GM19193 (cell line): ENCODE measurements around the gene CADM2.

Source experiments
- POLR2A ChIP-seq: IDR thresholded peaks from 4 replicates; pipeline ENCODE4 v1.6.1; 2011; ENCODE audit not compliant: insufficient read depth, insufficient read length; ENCODE audit errors: extremely low read depth

The CADM2 gene

DNA sequence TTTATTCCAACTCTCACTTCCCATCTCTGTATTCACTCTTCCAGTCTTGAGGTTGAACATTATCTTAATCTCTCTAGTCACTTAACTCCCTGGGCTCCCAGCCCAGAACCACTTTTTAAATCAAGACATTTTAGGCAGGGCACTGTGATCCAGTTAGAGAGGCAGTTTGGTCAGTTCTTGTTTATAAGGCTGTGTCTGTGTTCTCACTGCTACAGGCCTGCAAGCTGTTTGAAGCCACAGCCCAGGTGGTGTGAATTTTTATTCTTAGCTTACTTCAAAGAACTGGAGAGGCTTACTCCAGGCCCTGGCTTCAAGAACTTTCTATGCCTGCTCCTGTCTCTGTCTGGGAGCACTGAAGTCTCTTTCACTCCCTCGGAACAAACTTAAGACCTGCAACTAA is 906.1 kb downstream of the CADM2 start:
- TF ChIP-seq POLR2A = no peak

DNA sequence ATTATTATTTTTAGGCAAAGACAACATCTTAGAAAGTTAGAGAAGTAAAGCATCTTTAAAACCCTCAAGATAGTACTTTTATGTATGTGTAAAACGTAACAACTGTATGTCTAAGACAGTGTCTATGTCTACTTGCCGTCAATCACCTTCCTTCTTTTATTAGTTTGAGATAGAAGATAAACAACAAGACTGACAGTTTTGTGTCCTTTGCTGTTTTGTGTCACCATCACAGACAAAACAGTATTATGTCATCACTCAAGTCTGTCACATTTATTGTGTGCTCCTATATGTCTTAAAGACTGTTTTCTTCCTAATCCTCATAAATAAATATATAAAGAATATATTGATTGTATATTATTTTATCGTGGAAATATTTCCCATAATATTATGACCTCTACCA is 908.3 kb downstream of the CADM2 start:
- no peak for TF ChIP-seq POLR2A

DNA sequence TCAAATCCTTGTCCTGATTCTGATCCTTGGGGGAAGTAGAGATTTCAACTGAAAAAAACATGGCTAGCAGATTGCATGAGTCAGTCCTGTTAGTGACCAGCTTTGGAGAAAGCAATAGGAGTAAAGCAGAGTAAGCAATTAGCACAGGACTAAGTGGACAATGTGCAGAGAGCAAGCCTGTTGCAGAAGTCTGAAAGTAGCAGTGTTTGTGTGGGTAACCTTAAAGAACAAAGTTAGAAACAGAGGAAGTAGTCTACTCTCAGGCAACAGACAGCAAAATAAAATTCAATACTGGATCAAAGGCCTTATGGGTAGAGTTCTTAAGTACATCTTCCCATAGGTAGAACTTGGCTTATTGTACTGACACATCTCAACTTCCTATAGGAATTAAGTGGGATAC is 916.8 kb downstream of the CADM2 start:
- no peak for TF ChIP-seq POLR2A

DNA sequence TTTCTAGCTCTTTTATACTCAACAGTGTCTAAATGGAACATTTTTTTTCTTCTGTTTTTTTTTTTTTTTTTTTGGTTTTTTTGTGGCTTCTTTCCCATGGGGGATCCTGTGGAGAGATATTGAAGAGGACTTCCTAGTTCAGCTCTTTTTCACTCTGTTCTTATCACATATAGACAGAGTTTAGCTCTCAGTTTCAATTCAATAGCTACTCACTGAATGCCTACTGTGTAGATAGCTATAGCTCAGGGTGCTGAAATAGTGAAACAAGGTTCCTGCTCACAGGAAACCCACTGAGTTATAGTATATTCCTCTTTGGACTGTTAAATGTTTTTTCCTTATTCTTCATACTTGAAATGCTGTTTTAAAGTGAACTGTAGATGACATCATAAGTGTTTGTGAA is 918.8 kb downstream of the CADM2 start:
- no peak for TF ChIP-seq POLR2A

DNA sequence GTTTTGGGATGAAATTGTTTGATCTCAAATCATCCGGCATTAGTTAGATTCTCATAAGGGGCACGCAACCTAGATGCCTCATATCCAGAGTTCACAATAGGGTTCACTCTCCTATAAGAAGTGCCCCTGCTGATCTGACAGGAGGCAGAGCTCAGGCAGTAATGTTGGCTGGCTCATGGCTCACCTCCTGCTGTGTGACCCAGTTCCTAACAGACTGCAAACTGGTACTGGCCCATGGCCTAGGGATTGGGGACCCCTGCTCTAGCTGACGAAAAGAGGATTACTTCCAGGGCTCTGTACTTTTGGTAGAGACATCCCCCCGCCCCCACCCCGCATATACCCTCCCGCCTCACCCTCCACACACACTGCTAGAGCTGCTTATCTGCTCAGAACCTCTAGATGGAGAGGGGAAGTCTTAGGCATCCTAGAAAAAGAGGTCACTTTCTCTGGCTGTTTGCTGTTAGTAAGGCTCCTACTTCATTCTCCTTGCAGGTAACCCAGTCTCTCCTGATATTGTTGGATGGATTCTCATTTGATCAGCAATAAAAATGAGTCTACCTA is 923.1 kb downstream of the CADM2 start:
- no peak for TF ChIP-seq POLR2A

DNA sequence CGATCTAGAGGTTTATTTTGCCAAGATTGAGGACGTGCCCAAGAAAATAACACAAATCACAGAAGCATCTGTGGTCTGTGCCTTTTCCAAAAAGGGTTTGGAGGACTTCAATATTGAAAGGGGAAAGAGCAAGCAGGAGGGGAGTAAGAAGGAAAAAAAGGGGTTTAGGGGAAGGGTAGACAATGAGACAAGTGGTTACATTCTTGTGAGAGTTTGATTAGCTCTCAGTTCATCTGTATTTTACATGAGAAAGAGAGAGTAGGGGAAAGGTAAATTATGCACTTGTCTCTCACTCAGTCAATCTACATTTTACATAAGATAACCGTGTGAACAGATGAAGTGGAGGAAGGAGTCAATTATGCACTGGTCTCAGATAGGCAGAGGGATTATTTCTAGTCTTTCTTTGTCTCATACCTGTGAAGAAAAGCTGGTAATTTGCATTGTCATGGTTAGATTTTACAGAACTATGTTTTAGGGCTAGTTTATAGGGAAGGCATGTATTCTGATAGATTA is 931.3 kb downstream of the CADM2 start:
- no peak for TF ChIP-seq POLR2A

DNA sequence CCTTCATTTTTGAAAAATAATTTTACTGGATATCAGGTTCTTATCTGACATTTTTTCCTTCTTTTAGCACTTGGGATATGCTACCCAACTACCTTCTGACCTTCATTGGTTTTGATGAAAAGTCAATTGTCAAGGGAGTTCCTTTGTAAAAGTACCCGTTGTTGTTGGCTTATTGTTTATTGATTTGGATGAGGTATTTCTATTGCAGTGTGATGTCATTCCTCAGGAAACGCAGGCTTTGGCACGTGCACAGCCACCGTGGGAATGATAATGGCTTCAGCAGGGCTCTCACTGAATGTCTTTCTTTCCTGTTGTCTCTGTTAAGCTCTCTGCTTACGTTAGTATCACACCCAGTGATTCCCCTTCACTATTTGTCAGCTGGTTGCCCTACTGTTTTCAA is 944.6 kb downstream of the CADM2 start:
- no peak for TF ChIP-seq POLR2A

DNA sequence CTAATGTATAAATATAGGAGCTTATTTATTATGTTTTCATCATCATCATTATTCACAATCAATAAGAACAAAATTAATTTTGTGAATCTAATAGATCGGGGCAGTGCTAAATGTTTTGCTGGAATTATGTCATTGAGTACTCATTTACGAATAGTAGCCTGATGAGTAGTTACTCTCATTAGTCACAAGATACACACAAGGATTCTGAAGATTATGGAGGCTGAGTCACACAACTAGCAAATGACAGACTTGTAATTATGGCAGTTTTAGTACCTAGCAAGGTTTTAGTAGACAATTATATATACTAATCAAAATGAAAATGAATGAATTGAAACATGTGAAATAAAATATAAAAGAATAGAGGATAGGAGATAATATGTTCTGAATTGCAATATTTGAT is 954.2 kb downstream of the CADM2 start:
- no peak for TF ChIP-seq POLR2A

DNA sequence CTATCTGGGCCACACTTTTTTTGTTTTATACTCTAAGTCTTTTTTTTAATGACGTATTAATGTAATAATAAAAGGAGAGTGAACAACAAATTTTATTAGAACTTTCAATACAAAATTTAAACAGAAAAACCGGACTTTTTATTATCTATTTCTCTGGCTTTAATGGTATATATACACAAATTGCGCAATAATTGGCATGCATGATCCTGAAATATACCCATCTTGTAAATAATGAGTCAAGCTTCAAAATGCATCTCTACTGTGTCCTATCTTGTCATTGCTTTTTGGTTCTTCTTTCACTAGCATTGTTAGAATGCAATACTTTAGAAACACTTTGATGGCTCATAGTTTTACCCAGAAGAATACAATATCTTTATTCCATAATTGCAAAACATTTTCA is 963.6 kb downstream of the CADM2 start:
- no peak for TF ChIP-seq POLR2A

DNA sequence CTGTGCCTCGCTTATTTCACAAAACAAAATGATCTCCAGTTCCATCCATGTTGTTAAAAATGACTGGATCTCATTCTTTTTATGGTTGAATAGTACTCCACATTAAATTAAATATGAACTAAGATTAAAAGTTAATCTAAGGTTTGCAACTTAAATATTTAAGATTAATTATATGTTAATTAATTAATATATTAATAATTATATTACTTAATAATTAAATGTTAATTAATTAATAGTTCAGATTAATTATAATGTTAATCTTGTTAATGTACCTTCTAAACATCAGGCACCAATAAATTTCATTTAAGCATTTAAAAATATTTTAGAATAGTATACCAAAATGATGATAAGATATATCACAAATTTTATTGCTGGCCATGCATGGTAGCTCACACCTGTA is 971.9 kb downstream of the CADM2 start:
- TF ChIP-seq POLR2A = no peak

DNA sequence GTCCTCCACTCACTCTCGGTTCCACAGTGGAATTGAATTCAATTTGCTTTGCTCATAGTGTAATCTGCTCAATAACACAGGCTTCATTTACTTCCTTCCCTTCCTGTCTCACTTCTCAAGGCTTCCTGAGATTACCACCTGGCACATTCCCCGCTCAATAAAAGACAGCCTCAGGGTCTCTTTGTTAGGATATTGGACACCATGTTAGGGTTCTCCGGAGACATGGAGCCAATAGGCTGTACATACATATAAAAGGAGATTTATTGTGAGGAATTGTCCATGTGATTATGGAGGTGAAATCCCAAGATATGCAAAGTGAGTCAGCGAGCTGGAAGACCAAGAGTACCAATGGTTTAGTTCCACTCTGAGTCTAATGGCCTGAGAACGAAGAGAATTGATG is 974.5 kb downstream of the CADM2 start:
- no peak for TF ChIP-seq POLR2A

DNA sequence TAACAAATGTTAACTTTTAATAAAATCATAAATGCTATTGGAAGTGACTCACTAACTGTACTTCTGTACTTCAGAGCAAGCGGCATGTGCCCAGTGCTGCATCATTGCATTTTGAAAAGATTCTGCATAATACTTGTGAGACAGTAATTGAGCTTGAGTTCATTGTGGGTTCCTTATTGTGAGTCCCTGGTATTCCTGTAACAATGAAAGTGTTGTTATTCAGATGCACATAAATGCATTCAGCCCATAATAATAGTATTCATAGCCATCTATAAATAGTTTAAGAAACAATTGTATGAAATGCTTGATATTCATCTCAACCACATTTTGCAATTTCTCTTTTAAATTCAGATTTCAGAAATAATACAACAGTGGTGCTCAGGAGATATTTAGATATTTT is 976.4 kb downstream of the CADM2 start:
- TF ChIP-seq POLR2A = no peak

DNA sequence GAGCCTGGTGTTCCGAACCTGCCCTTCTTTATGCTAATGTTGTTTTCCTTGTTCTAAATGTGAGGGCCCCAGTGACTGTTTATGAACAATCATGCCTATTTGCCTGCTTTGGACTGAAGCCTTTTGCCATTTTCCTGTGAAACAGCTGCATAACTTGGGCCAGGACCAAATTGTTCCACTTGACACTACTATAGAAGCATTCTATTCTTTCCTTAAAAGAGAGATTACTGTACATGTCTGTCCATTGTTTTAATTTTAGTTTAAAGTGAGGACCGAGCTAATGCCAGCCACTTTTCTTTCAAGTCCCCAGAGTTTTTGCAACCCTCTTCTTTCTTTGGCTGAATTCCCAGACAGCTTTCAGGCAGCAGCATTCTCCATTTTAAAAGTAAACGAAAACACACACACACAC is 980.3 kb downstream of the CADM2 start:
- TF ChIP-seq POLR2A = no peak

DNA sequence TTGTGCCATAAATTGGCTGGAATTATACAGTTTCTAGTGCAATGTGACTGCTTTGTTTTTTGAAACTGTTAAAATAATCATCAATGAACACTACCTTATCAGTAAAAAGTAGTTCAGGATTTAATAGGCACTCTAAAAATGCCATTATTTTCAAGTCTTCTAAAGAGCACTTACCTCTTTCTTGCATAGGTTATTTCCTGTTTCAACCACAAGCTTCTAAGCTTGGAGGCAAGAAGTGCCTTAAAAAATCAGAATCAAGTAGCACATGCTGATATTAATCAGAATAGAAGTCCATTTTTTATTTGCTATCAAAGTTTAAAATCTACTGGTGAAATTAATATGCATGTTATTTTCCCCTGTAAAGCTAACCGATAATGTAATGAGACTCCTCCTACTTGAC is 991.6 kb downstream of the CADM2 start:
- no peak for TF ChIP-seq POLR2A

DNA sequence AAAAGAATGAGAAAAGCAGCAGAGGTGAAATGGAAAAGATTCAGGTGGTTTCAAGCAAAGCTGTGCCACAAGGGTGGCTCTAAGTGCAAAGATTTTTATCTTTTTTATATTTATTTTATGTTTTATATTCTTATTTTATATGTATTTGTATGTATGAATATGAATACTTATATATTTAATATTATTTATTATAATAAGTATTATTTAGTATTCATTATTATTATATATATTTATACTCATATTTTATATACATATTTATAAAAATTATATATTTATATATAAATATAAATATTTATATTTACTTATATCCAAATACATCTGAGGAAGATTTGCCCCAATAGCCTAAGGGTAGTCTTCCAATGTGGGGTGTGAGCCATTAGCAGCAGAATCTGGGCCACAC is 1002.0 kb downstream of the CADM2 start:
- no peak for TF ChIP-seq POLR2A

DNA sequence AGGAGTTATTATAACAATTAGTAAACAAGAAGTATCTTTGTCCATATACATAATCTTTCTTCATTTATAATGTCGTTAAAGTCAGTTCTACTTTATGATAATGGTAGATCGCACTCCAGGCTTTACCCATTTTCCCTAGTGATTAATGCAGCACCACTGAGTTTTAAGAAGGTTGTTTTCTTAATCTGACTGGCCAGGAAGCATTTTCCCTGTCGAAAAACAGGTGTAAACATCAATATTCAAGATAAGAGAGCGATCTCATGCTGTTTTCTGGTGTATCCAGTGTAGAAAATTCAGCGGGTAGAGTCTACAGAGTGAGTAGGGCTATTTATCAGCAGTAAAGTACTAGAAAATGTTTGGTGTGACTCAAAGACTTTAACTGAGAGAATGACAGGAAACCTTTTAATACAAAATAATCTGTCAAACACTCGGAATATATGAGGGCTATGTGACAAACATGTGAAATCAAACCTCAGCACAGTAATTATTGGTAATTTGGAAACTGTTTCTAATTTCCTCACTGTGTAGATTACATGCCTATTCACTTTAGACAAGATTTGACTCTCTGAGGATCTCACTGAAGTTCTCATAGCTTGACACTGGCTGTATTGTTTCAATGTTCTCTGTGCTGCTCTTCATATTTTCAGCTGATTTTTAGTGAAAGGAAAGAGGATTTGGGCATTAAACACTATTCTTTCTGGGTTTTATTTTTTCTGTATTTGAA is 1019.0 kb downstream of the CADM2 start:
- TF ChIP-seq POLR2A = no peak
